ENCODE results near the gene PKMYT1. TPM values are rescaled to one million over a fixed set of nuclear protein-coding genes. Genes with fewer than 3 reads are reported as not detected.
A peak's percentile ranks its signal among the peaks of the same experiment; 100 is the strongest.

Gene PKMYT1
- total and polyA plus RNA-seq, 5 donors from 2014 or later = 1.5 to 7.2 (median 3.1) TPM

GRCh38 chr16:2959206-2959605 is 21.0 kb downstream of the PKMYT1 start:
- H3K9me3 Mint-ChIP-seq = no peaks in the 10 kb centered on the region
- H3K9me3 ChIP-seq (ENCODE audit: control insufficient read depth in 2 of 2, low read length in 2 of 2) = no peaks in the 10 kb centered on the region
- H3K36me3 ChIP-seq (ENCODE audit: control insufficient read depth, insufficient read depth, low read length) = no peaks in the 10 kb centered on the region
- ATAC-seq (ENCODE audit: low read depth in 2 of 2) (no peak), DNase-seq (no peak)
- H3K27ac Mint-ChIP-seq = no peak overlapping the region
- H3K36me3 Mint-ChIP-seq = no peaks in the 10 kb centered on the region
- no peak overlapping the region for H3K4me3 Mint-ChIP-seq
- peaks cover 0 to 20% (median 3%) of the 10 kb centered on the region in 4 donors for H3K4me1 Mint-ChIP-seq
- H3K27me3 ChIP-seq (ENCODE audit: control insufficient read depth, insufficient read depth, low read length) = peaks cover 3% of the 10 kb centered on the region
- H3K27ac ChIP-seq (ENCODE audit: insufficient read depth, low read length, poor library complexity, severe bottlenecking) = no peak overlapping the region
- H3K4me3 ChIP-seq (ENCODE audit: low read depth, low read length) = no peak overlapping the region
- H3K4me1 ChIP-seq (ENCODE audit: control insufficient read depth, insufficient read depth, low read length, poor library complexity, severe bottlenecking) = peaks cover 22% of the 10 kb centered on the region
- H3K27me3 Mint-ChIP-seq = peaks cover 29% of the 10 kb centered on the region

GRCh38 chr16:2956579-2956956 is 23.7 kb downstream of the PKMYT1 start:
- Histone ChIP-seq H3K4me1 (ENCODE audit: control insufficient read depth, insufficient read depth, low read length, poor library complexity, severe bottlenecking) (no peaks in the 10 kb centered on the region), H3K27ac (ENCODE audit: insufficient read depth, low read length, poor library complexity, severe bottlenecking) (no peak overlapping the region), H3K27me3 (ENCODE audit: control insufficient read depth, insufficient read depth, low read length) (no peaks in the 10 kb centered on the region), H3K4me3 (ENCODE audit: low read depth, low read length) (no peak overlapping the region), H3K36me3 (ENCODE audit: control insufficient read depth, insufficient read depth, low read length) (no peaks in the 10 kb centered on the region), H3K9me3 (ENCODE audit: control insufficient read depth in 2 of 2, low read length in 2 of 2) (no peaks in the 10 kb centered on the region)
- DNase-seq (no peak), ATAC-seq (ENCODE audit: low read depth in 2 of 2) (no peak)
- Mint-ChIP-seq H3K4me1 (peaks cover 0 to 1% (median under 1%) of the 10 kb centered on the region in 4 donors), H3K9me3 (no peaks in the 10 kb centered on the region), H3K36me3 (no peaks in the 10 kb centered on the region), H3K27me3 (peaks cover 21% of the 10 kb centered on the region), H3K27ac (no peak overlapping the region), H3K4me3 (no peak overlapping the region)

GRCh38 chr16:2955779-2956578 is 24.3 kb downstream of the PKMYT1 start:
- Histone ChIP-seq H3K9me3 (ENCODE audit: control insufficient read depth in 2 of 2, low read length in 2 of 2) (no peaks in the 10 kb centered on the region), H3K27ac (ENCODE audit: insufficient read depth, low read length, poor library complexity, severe bottlenecking) (no peak overlapping the region), H3K36me3 (ENCODE audit: control insufficient read depth, insufficient read depth, low read length) (no peaks in the 10 kb centered on the region), H3K4me3 (ENCODE audit: low read depth, low read length) (no peak overlapping the region), H3K4me1 (ENCODE audit: control insufficient read depth, insufficient read depth, low read length, poor library complexity, severe bottlenecking) (no peaks in the 10 kb centered on the region), H3K27me3 (ENCODE audit: control insufficient read depth, insufficient read depth, low read length) (no peaks in the 10 kb centered on the region)
- Mint-ChIP-seq H3K4me3 (no peak overlapping the region), H3K4me1 (no peaks in the 10 kb centered on the region), H3K27me3 (peaks cover 19% of the 10 kb centered on the region), H3K9me3 (no peaks in the 10 kb centered on the region), H3K27ac (no peak overlapping the region), H3K36me3 (no peaks in the 10 kb centered on the region)
- DNase-seq = no peak
- ATAC-seq (ENCODE audit: low read depth in 2 of 2) = no peak

DNA sequence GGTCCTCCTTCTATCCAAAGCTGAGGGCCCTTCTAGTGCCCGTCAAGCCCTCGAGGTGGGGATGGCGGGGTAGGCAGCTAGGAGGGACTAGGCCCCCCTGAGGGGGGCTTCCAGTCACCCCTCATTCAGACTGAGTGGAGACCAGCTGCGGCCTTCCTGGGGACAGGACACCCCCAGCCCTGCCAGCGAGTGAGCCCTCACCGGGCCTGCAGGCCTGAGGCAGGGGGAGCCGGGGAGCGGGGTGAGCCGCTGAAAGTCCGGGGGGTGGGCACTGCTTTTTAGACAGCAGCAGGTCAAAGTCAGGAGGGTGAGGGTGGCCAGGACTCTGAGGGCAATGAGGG is 24.8 kb downstream of the PKMYT1 start:
- Histone ChIP-seq H3K27ac (ENCODE audit: insufficient read depth, low read length, poor library complexity, severe bottlenecking) (no peak overlapping the region), H3K4me1 (ENCODE audit: control insufficient read depth, insufficient read depth, low read length, poor library complexity, severe bottlenecking) (no peaks in the 10 kb centered on the region), H3K36me3 (ENCODE audit: control insufficient read depth, insufficient read depth, low read length) (no peaks in the 10 kb centered on the region), H3K9me3 (ENCODE audit: control insufficient read depth in 2 of 2, low read length in 2 of 2) (no peaks in the 10 kb centered on the region), H3K4me3 (ENCODE audit: low read depth, low read length) (no peak overlapping the region), H3K27me3 (ENCODE audit: control insufficient read depth, insufficient read depth, low read length) (no peaks in the 10 kb centered on the region)
- DNase-seq (no peak), ATAC-seq (ENCODE audit: low read depth in 2 of 2) (no peak)
- H3K4me1 Mint-ChIP-seq = no peaks in the 10 kb centered on the region
- no peak overlapping the region for H3K27ac Mint-ChIP-seq
- no peaks in the 10 kb centered on the region for H3K9me3 Mint-ChIP-seq
- H3K4me3 Mint-ChIP-seq = no peak overlapping the region
- H3K27me3 Mint-ChIP-seq = peaks cover 14% of the 10 kb centered on the region
- H3K36me3 Mint-ChIP-seq = no peaks in the 10 kb centered on the region

- ATAC-seq (ENCODE audit: low read depth in 2 of 2) (no peak), DNase-seq (no peak)
- Histone ChIP-seq H3K4me1 (ENCODE audit: control insufficient read depth, insufficient read depth, low read length, poor library complexity, severe bottlenecking) (no peaks in the 10 kb centered on the region), H3K36me3 (ENCODE audit: control insufficient read depth, insufficient read depth, low read length) (no peaks in the 10 kb centered on the region), H3K4me3 (ENCODE audit: low read depth, low read length) (no peak overlapping the region), H3K9me3 (ENCODE audit: control insufficient read depth in 2 of 2, low read length in 2 of 2) (no peaks in the 10 kb centered on the region), H3K27ac (ENCODE audit: insufficient read depth, low read length, poor library complexity, severe bottlenecking) (no peak overlapping the region), H3K27me3 (ENCODE audit: control insufficient read depth, insufficient read depth, low read length) (no peaks in the 10 kb centered on the region)
- Mint-ChIP-seq H3K4me1 (no peaks in the 10 kb centered on the region), H3K27ac (no peak overlapping the region), H3K9me3 (no peaks in the 10 kb centered on the region), H3K27me3 (peaks cover 10% of the 10 kb centered on the region), H3K36me3 (peaks cover 3% of the 10 kb centered on the region), H3K4me3 (no peak overlapping the region)
Measured at GRCh38 chr16:2954656-2955381, 25.4 kb downstream of the PKMYT1 start.

DNA sequence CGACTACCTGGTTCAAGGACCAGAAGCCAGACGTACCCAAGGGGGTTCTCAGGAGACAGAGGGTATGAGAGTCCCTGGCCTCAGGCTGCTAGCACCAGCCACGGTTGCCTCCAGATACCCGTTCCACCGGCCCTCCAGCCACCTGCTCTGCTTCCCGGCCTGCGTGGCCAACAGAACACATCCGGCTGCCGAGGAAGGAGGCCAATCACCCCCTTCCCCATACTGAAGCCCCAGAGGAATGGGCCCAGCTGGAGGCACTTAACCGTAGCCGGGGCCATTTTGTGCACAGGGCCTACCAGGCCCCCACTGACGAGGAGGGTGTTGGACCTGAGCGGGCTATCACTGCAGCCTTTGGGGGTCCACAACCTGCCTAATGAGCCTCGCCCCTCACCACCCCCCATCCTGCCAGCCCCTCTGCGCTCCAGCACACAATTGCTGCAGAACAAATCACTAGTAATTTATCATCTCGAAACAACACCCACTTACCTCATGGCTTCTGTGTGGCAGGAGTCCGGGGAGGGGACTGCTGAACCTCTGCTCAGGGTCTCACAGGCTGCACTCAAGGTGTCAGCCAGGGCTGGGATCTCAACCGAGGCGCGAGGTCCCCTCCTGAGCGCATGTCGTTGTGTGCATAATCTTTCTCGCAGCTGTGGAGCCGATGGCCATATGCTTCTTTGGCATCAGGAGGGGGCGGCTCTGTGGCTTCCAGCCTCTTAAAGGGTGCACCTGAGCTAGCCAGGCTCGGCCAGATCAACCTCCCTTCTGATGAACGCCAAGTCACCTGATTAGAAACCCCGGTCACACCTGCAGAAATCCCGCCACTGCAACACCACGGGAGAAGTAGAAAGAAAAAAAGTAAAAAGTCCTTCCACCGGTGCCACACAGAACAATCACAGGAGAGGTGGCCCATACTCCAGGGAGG is 26.3 kb downstream of the PKMYT1 start:
- Histone ChIP-seq H3K9me3 (ENCODE audit: control insufficient read depth in 2 of 2, low read length in 2 of 2) (no peaks in the 10 kb centered on the region), H3K4me3 (ENCODE audit: low read depth, low read length) (no peak overlapping the region), H3K27me3 (ENCODE audit: control insufficient read depth, insufficient read depth, low read length) (no peaks in the 10 kb centered on the region), H3K4me1 (ENCODE audit: control insufficient read depth, insufficient read depth, low read length, poor library complexity, severe bottlenecking) (no peaks in the 10 kb centered on the region), H3K36me3 (ENCODE audit: control insufficient read depth, insufficient read depth, low read length) (no peaks in the 10 kb centered on the region), H3K27ac (ENCODE audit: insufficient read depth, low read length, poor library complexity, severe bottlenecking) (no peak overlapping the region)
- no peaks in the 10 kb centered on the region for H3K4me1 Mint-ChIP-seq
- no peaks in the 10 kb centered on the region for H3K9me3 Mint-ChIP-seq
- no peak overlapping the region for H3K4me3 Mint-ChIP-seq
- peak overlapping the region in 1 of 3 donors; percentile 38 for H3K27ac Mint-ChIP-seq
- H3K27me3 Mint-ChIP-seq = peaks cover 10% of the 10 kb centered on the region
- DNase-seq = no peak
- no peak for ATAC-seq (ENCODE audit: low read depth in 2 of 2)
- H3K36me3 Mint-ChIP-seq = peaks cover 6% of the 10 kb centered on the region

GRCh38 chr16:2952679-2953078 is 27.6 kb downstream of the PKMYT1 start:
- ATAC-seq (ENCODE audit: low read depth in 2 of 2) (no peak), DNase-seq (no peak)
- H3K4me3 Mint-ChIP-seq = no peak overlapping the region
- H3K36me3 Mint-ChIP-seq = peaks cover 6% of the 10 kb centered on the region
- H3K27ac Mint-ChIP-seq = no peak overlapping the region
- Histone ChIP-seq H3K4me1 (ENCODE audit: control insufficient read depth, insufficient read depth, low read length, poor library complexity, severe bottlenecking) (no peaks in the 10 kb centered on the region), H3K36me3 (ENCODE audit: control insufficient read depth, insufficient read depth, low read length) (no peaks in the 10 kb centered on the region), H3K27me3 (ENCODE audit: control insufficient read depth, insufficient read depth, low read length) (no peaks in the 10 kb centered on the region), H3K27ac (ENCODE audit: insufficient read depth, low read length, poor library complexity, severe bottlenecking) (no peak overlapping the region), H3K4me3 (ENCODE audit: low read depth, low read length) (no peak overlapping the region), H3K9me3 (ENCODE audit: control insufficient read depth in 2 of 2, low read length in 2 of 2) (no peaks in the 10 kb centered on the region)
- no peaks in the 10 kb centered on the region for H3K4me1 Mint-ChIP-seq
- H3K27me3 Mint-ChIP-seq = peaks cover 10% of the 10 kb centered on the region
- no peaks in the 10 kb centered on the region for H3K9me3 Mint-ChIP-seq
